ENCODE data around the gene KRT33A. TPM values are rescaled to one million over a fixed set of nuclear protein-coding genes. Genes with fewer than 3 reads are reported as not detected.
"Not testable (repeated sequence)": the region's sequence is repeated elsewhere in the genome, so short reads cannot be mapped to it uniquely, and the experiment has no call there.

The KRT33A gene
- total RNA-seq, 1 experiment from 2014 or later = not detected

GRCh38 chr17:41369713-41370112 is 19.1 kb upstream of the KRT33A start, which contains the start of gene KRT33B:
Gene KRT33B, minus strand, starts transcription at chr17:41369813. Its CDS starts 63 bp downstream, at chr17:41369750.
- in situ Hi-C loops (cut with HindIII; ENCODE audit: low pct_unique_long_range_greater_than_20kb, low sequenced_read_pairs) = no loop called here
- no peak for DNase-seq (ENCODE audit: low read depth, low spot score)

GRCh38 chr17:41369023-41369422 is 18.4 kb upstream of the KRT33A start:
- DNase-seq (ENCODE audit: low read depth, low spot score) = no peak
- in situ Hi-C loops (cut with HindIII; ENCODE audit: low pct_unique_long_range_greater_than_20kb, low sequenced_read_pairs) = no loop called here

- no peak for DNase-seq (ENCODE audit: low read depth, low spot score)
- in situ Hi-C loops (cut with HindIII; ENCODE audit: low pct_unique_long_range_greater_than_20kb, low sequenced_read_pairs) = no loop called here
These were observed 16.9 kb upstream of the KRT33A start for GRCh38 chr17:41367426-41368075.

- in situ Hi-C loops (cut with HindIII; ENCODE audit: low pct_unique_long_range_greater_than_20kb, low sequenced_read_pairs) = no loop called here
- no peak for DNase-seq (ENCODE audit: low read depth, low spot score)
These were observed 15.4 kb upstream of the KRT33A start for GRCh38 chr17:41366070-41366469.

GRCh38 chr17:41363881-41364280 is 13.3 kb upstream of the KRT33A start:
- in situ Hi-C loops (cut with HindIII; ENCODE audit: low pct_unique_long_range_greater_than_20kb, low sequenced_read_pairs) = no loop called here
- no peak for DNase-seq (ENCODE audit: low read depth, low spot score)

- no peak for DNase-seq (ENCODE audit: low read depth, low spot score)
- in situ Hi-C loops (cut with HindIII; ENCODE audit: low pct_unique_long_range_greater_than_20kb, low sequenced_read_pairs) = no loop called here
These were observed 9.8 kb upstream of the KRT33A start for GRCh38 chr17:41360296-41360995.

- in situ Hi-C loops (cut with HindIII; ENCODE audit: low pct_unique_long_range_greater_than_20kb, low sequenced_read_pairs) = no loop called here
- no peak for DNase-seq (ENCODE audit: low read depth, low spot score)
These were observed 3.9 kb upstream of the KRT33A start for GRCh38 chr17:41354536-41354935.

GRCh38 chr17:41352597-41353366 is 2.2 kb upstream of the KRT33A start:
- no peak for DNase-seq (ENCODE audit: low read depth, low spot score)
- in situ Hi-C loops (cut with HindIII; ENCODE audit: low pct_unique_long_range_greater_than_20kb, low sequenced_read_pairs) = no loop called here

GRCh38 chr17:41351177-41351576 is 549 bp upstream of the KRT33A start:
- in situ Hi-C loops (cut with HindIII; ENCODE audit: low pct_unique_long_range_greater_than_20kb, low sequenced_read_pairs) = no loop called here
- DNase-seq (ENCODE audit: low read depth, low spot score) = no peak

GRCh38 chr17:41347869-41348760 is 2.5 kb downstream of the KRT33A start:
- in situ Hi-C loops (cut with HindIII; ENCODE audit: low pct_unique_long_range_greater_than_20kb, low sequenced_read_pairs) = no loop called here
- no peak for DNase-seq (ENCODE audit: low read depth, low spot score)

GRCh38 chr17:41346421-41346820 is 4.2 kb downstream of the KRT33A start:
- DNase-seq (ENCODE audit: low read depth, low spot score); in situ Hi-C loops (cut with HindIII; ENCODE audit: low pct_unique_long_range_greater_than_20kb, low sequenced_read_pairs): not testable (repeated sequence)

- no peak for DNase-seq (ENCODE audit: low read depth, low spot score)
- in situ Hi-C loops (cut with HindIII; ENCODE audit: low pct_unique_long_range_greater_than_20kb, low sequenced_read_pairs) = no loop called here
These were observed 4.6 kb downstream of the KRT33A start for GRCh38 chr17:41345992-41346391.

- no peak for DNase-seq (ENCODE audit: low read depth, low spot score)
- in situ Hi-C loops (cut with HindIII; ENCODE audit: low pct_unique_long_range_greater_than_20kb, low sequenced_read_pairs) = no loop called here
These were observed 7.6 kb downstream of the KRT33A start for GRCh38 chr17:41343029-41343428.

- in situ Hi-C loops (cut with HindIII; ENCODE audit: low pct_unique_long_range_greater_than_20kb, low sequenced_read_pairs) = no loop called here
These were observed 9.4 kb downstream of the KRT33A start for GRCh38 chr17:41340934-41341861.

GRCh38 chr17:41340494-41340893 is 10.1 kb downstream of the KRT33A start:
- DNase-seq (ENCODE audit: low read depth, low spot score) = no peak
- in situ Hi-C loops (cut with HindIII; ENCODE audit: low pct_unique_long_range_greater_than_20kb, low sequenced_read_pairs) = no loop called here

More at GRCh38 chr17:41340934-41341861, 9.4 kb downstream of the KRT33A start:
- no peak for DNase-seq (ENCODE audit: low read depth, low spot score)

GRCh38 chr17:41339571-41340172 is 11.0 kb downstream of the KRT33A start:
- in situ Hi-C loops (cut with HindIII; ENCODE audit: low pct_unique_long_range_greater_than_20kb, low sequenced_read_pairs) = no loop called here
- no peak for DNase-seq (ENCODE audit: low read depth, low spot score)

Measured in SK-MEL-5 (cell line).